Trophoblast cell (in vitro differentiated cells and primary cell): Measurements from ENCODE around the gene B3GAT1.
"Not testable (repeated sequence)": the region's sequence is repeated elsewhere in the genome, so short reads cannot be mapped to it uniquely, and the experiment has no call there.

Source experiments
- DNase-seq, 2 donors: peaks; one replicate each; pipeline ENCODE4 v3.0.0-alpha.2; 2016
- H2AFZ ChIP-seq: 2 replicates; pipeline ENCODE4 v1.6.1; 2013; ENCODE audit warnings: low read length, moderate library complexity, mild to moderate bottlenecking; ENCODE audit not compliant: insufficient read depth, poor library complexity
- H2AK5ac ChIP-seq: 2 replicates; pipeline ENCODE4 v1.6.1; 2013; ENCODE audit warnings: mild to moderate bottlenecking, low read length
- H2BK120ac ChIP-seq: 2 replicates; pipeline ENCODE4 v1.6.1; 2013; ENCODE audit warnings: low read length, mild to moderate bottlenecking, moderate library complexity; ENCODE audit not compliant: insufficient read depth, poor library complexity
- H2BK12ac ChIP-seq: 2 replicates; pipeline ENCODE4 v1.6.1; 2013; ENCODE audit warnings: mild to moderate bottlenecking, low read length, moderate library complexity
- H2BK5ac ChIP-seq: 2 replicates; pipeline ENCODE4 v1.6.1; 2013; ENCODE audit warnings: low read length, low read depth, moderate library complexity, mild to moderate bottlenecking; ENCODE audit not compliant: poor library complexity
- H3K14ac ChIP-seq: 2 replicates; pipeline ENCODE4 v1.6.1; 2013; ENCODE audit warnings: mild to moderate bottlenecking, low read length
- H3K18ac ChIP-seq: 2 replicates; pipeline ENCODE4 v1.6.1; 2013; ENCODE audit warnings: mild to moderate bottlenecking, low read length
- H3K23ac ChIP-seq: 2 replicates; pipeline ENCODE4 v1.6.1; 2013; ENCODE audit warnings: low read length
- H3K27ac ChIP-seq: 2 replicates; pipeline ENCODE4 v1.5.1; 2013; ENCODE audit warnings: low read depth, mild to moderate bottlenecking, inconsistent platforms, low read length, moderate library complexity
- H3K27me3 ChIP-seq: 2 replicates; pipeline ENCODE4 v1.6.1; 2013; ENCODE audit warnings: inconsistent platforms, mild to moderate bottlenecking, low read length, moderate library complexity; ENCODE audit not compliant: insufficient read depth
- H3K36me3 ChIP-seq, 2 experiments: 1 replicate in 1 of 2; 2 replicates in 1 of 2; pipeline ENCODE4 v1.6.1; 2013; ENCODE audit warnings: low read length in 2 of 2, mild to moderate bottlenecking in 2 of 2, moderate library complexity in 1 of 2; ENCODE audit not compliant: insufficient read depth in 2 of 2, control insufficient read depth in 1 of 2
- H3K4ac ChIP-seq: 2 replicates; pipeline ENCODE4 v1.6.1; 2013; ENCODE audit warnings: low read depth, mild to moderate bottlenecking, low read length, moderate library complexity
- H3K4me1 ChIP-seq, 2 experiments: 1 replicate in 1 of 2; 2 replicates in 1 of 2; pipeline ENCODE4 v1.6.1; 2013; ENCODE audit warnings: low read length in 2 of 2, mild to moderate bottlenecking in 2 of 2, moderate library complexity in 1 of 2; ENCODE audit not compliant: insufficient read depth in 2 of 2, control insufficient read depth in 1 of 2
- H3K4me2 ChIP-seq: 2 replicates; pipeline ENCODE4 v1.6.1; 2013; ENCODE audit warnings: inconsistent platforms, mild to moderate bottlenecking, low read length, moderate library complexity
- H3K4me3 ChIP-seq: 2 replicates; pipeline ENCODE4 v1.5.1; 2013; ENCODE audit warnings: mild to moderate bottlenecking, low read depth, low read length, inconsistent platforms
- H3K79me1 ChIP-seq: one replicate; pipeline ENCODE4 v1.6.1; 2013; ENCODE audit warnings: low read length
- H3K79me2 ChIP-seq: 2 replicates; pipeline ENCODE4 v1.6.1; 2013; ENCODE audit warnings: low read length, mild to moderate bottlenecking; ENCODE audit not compliant: control insufficient read depth, insufficient read depth, poor library complexity
- H3K9ac ChIP-seq: 2 replicates; pipeline ENCODE4 v1.6.1; 2013; ENCODE audit warnings: mild to moderate bottlenecking, low read length
- H3K9me3 ChIP-seq: 2 replicates; pipeline ENCODE4 v1.6.1; 2013; ENCODE audit warnings: low read depth, mild to moderate bottlenecking, control low read depth, inconsistent platforms, low read length; ENCODE audit not compliant: insufficient read depth
- H4K12ac ChIP-seq: 2 replicates; pipeline ENCODE4 v1.6.1; 2013; ENCODE audit warnings: low read depth, mild to moderate bottlenecking, low read length, moderate library complexity
- H4K8ac ChIP-seq: 2 replicates; pipeline ENCODE4 v1.6.1; 2013; ENCODE audit warnings: low read depth, mild to moderate bottlenecking, low read length, moderate library complexity
- H4K91ac ChIP-seq: one replicate; pipeline ENCODE4 v1.6.1; 2013; ENCODE audit warnings: low read depth, mild to moderate bottlenecking, low read length, moderate library complexity
- WGBS: extraction: QIAGEN DNeasy Blood & Tissue Kit; methylation state at CpG from one replicate; pipeline ENCODE4 v1.1.7; 2013; ENCODE audit warnings: missing lambda C conversion rate; ENCODE audit not compliant: insufficient read length, insufficient coverage; ENCODE audit errors: extremely low coverage; 5-methylcytosine and 5-hydroxymethylcytosine counted together

The B3GAT1 gene

GRCh38 chr11:134346101-134346975 is 65.7 kb downstream of the B3GAT1 start:
- WGBS, result no CpG with 5 or more reads among the region's 22 CpGs
- H3K4ac ChIP-seq, result no peak overlapping the region
- no peak overlapping the region for H3K23ac ChIP-seq

GRCh38 chr11:134345237-134345550 is 66.8 kb downstream of the B3GAT1 start:
- no peaks in the 10 kb centered on the region for H3K79me2 ChIP-seq
- H3K23ac ChIP-seq, result no peak overlapping the region
- H4K8ac ChIP-seq, result no peak overlapping the region
- H2BK12ac ChIP-seq, result no peak overlapping the region
- no peak overlapping the region for H2BK120ac ChIP-seq
- WGBS, result no CpG with 5 or more reads among the region's 4 CpGs
- H3K27me3 ChIP-seq, result no peaks in the 10 kb centered on the region
- H4K91ac ChIP-seq, result no peak overlapping the region
- no peak overlapping the region for H4K12ac ChIP-seq
- H3K14ac ChIP-seq, result no peak overlapping the region
- peaks cover 3% of the 10 kb centered on the region for H3K9me3 ChIP-seq
- H3K79me1 ChIP-seq, result no peaks in the 10 kb centered on the region
- no peak overlapping the region for H2BK5ac ChIP-seq
- H3K9ac ChIP-seq, result no peak overlapping the region
- no peak overlapping the region for H3K4me2 ChIP-seq
- H3K27ac ChIP-seq, result no peak overlapping the region
- no peak overlapping the region for H2AFZ ChIP-seq
- no peak overlapping the region for H3K4me3 ChIP-seq
- H3K36me3 ChIP-seq, result no peaks in the 10 kb centered on the region
- no peak overlapping the region for H3K18ac ChIP-seq
- no peak overlapping the region for H3K4ac ChIP-seq
- DNase-seq, result peak in 1 of 2 donors; percentile 46
- no peak overlapping the region for H2AK5ac ChIP-seq
- no peaks in the 10 kb centered on the region for H3K4me1 ChIP-seq

More at GRCh38 chr11:134346101-134346975, 65.7 kb downstream of the B3GAT1 start:
- no peak overlapping the region for H3K27ac ChIP-seq
- no peak overlapping the region for H3K4me2 ChIP-seq
- H2AK5ac ChIP-seq, result no peak overlapping the region
- H3K9me3 ChIP-seq, result peaks cover 3% of the 10 kb centered on the region
- H3K14ac ChIP-seq, result no peak overlapping the region
- no peak overlapping the region for H2BK5ac ChIP-seq
- H3K79me2 ChIP-seq, result no peaks in the 10 kb centered on the region
- H2BK12ac ChIP-seq, result no peak overlapping the region
- no peaks in the 10 kb centered on the region for H3K79me1 ChIP-seq
- H2AFZ ChIP-seq, result no peak overlapping the region
- no peaks in the 10 kb centered on the region for H3K4me1 ChIP-seq
- no peak overlapping the region for H3K4me3 ChIP-seq
- no peak overlapping the region for H3K18ac ChIP-seq
- no peak overlapping the region for H4K12ac ChIP-seq
- peak; percentile 42 to 73 for DNase-seq
- no peak overlapping the region for H4K91ac ChIP-seq
- H3K9ac ChIP-seq, result no peak overlapping the region
- H4K8ac ChIP-seq, result no peak overlapping the region
- H3K36me3 ChIP-seq, result no peaks in the 10 kb centered on the region
- H3K27me3 ChIP-seq, result no peaks in the 10 kb centered on the region
- no peak overlapping the region for H2BK120ac ChIP-seq

DNA sequence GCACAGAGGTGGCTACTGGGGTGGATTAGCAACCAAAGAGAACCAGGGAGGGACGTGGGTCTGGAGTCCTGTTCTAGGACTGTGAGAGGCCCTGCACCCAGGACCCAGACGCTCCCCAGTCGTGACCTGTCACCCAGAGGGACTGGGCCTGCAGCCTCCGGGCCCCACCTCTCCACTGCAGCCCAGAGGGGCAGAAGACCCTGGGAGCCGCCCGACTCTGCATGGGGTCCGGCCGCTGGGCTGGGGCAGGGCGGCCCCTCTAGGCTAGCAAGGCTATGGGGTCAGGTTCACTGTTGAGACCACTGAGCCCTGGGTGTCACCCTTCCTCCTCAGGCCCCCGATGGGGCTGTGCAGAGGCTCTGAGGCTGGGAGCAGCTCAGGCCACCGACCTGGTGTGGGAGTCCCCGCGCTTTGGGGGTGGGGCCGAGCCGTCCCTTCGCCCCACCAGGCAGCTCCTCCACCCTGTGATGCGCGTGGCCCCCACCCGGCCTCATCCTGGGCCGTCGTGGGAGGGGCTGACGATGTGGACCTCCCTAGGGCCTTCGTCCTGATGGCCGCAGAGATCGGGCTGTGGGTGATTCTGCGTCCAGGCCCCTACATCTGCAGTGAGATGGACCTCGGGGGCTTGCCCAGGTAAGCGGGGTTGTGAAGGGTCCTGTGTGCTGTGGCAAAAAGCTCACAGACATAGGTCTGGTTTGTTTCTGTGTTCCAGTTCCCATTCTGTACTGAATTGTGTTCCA is 67.4 kb downstream of the B3GAT1 start:
- not testable (repeated sequence) for H3K9me3 ChIP-seq, DNase-seq, H3K4me2 ChIP-seq, H3K79me2 ChIP-seq, H2AK5ac ChIP-seq, H3K18ac ChIP-seq, H3K23ac ChIP-seq, H4K91ac ChIP-seq, H3K9ac ChIP-seq, H2BK12ac ChIP-seq, H2BK120ac ChIP-seq, H4K12ac ChIP-seq, H3K79me1 ChIP-seq, H2AFZ ChIP-seq, H2BK5ac ChIP-seq, H3K4me1 ChIP-seq, H3K36me3 ChIP-seq, H3K27ac ChIP-seq, H3K4ac ChIP-seq, H3K4me3 ChIP-seq, H3K14ac ChIP-seq, H3K27me3 ChIP-seq, H4K8ac ChIP-seq
- WGBS, result no CpG with 5 or more reads among the region's 28 CpGs

DNA sequence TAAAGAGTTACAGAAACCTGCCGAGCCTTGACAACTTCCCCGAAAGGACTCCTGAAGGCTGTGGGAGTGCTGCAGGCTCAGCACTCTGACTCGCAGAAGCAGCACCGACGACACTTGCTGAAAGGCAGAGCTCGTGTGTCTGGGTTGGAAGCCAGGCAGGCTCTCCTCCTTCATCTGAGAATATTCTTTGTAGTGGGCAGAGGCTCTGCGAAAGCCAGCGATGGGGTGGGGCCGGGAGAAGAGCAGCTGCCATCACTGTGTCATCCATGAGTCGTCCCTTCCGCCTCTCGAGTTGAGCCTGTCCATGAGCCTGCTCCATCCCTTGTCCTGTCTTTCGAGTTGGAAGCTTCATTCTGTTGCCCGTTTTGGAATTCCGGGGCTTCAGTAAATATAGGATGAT is 68.4 kb downstream of the B3GAT1 start:
- H2BK12ac ChIP-seq, result no peak overlapping the region
- no peak overlapping the region for H2BK5ac ChIP-seq
- no CpG with 5 or more reads among the region's 15 CpGs for WGBS
- no peak overlapping the region for H2AFZ ChIP-seq
- no peaks in the 10 kb centered on the region for H3K79me2 ChIP-seq
- H4K8ac ChIP-seq, result no peak overlapping the region
- no peak overlapping the region for H3K4me2 ChIP-seq
- H3K18ac ChIP-seq, result no peak overlapping the region
- no peaks in the 10 kb centered on the region for H3K79me1 ChIP-seq
- no peak overlapping the region for H3K4ac ChIP-seq
- H2AK5ac ChIP-seq, result no peak overlapping the region
- H3K9ac ChIP-seq, result no peak overlapping the region
- peaks cover 3% of the 10 kb centered on the region for H3K9me3 ChIP-seq
- no peak overlapping the region for H3K4me3 ChIP-seq
- no peaks in the 10 kb centered on the region for H3K4me1 ChIP-seq
- no peak overlapping the region for H3K27ac ChIP-seq
- H4K12ac ChIP-seq, result no peak overlapping the region
- H3K14ac ChIP-seq, result no peak overlapping the region
- no peak overlapping the region for H4K91ac ChIP-seq
- no peak overlapping the region for H3K23ac ChIP-seq
- H2BK120ac ChIP-seq, result no peak overlapping the region
- no peaks in the 10 kb centered on the region for H3K27me3 ChIP-seq
- no peak for DNase-seq
- no peaks in the 10 kb centered on the region for H3K36me3 ChIP-seq
